HK-2 (cell line): ENCODE data around the gene HAPLN1.
"Not testable (repeated sequence)": the region's sequence is repeated elsewhere in the genome, so short reads cannot be mapped to it uniquely, and the experiment has no call there.

Experiments
- DNase-seq: peaks from one replicate; pipeline ENCODE4 v3.0.0-alpha.2; 2018; ENCODE audit not compliant: unreplicated experiment

Gene HAPLN1

GRCh38 chr5:83720836-83721537, at the start of gene HAPLN1:
HAPLN1 (minus strand) TSS chr5:83720855; CDS start chr5:83673523, 47,332 bp downstream.
- no peak for DNase-seq

- no peak for DNase-seq
Measured at GRCh38 chr5:83767409-83767992, 46.8 kb upstream of the HAPLN1 start.

GRCh38 chr5:83764101-83764500, 43.4 kb upstream of the HAPLN1 start:
- DNase-seq: no peak

GRCh38 chr5:83760579-83760978, 39.9 kb upstream of the HAPLN1 start:
- DNase-seq: no peak

- DNase-seq: no peak
Measured at GRCh38 chr5:83752700-83753099, 32.0 kb upstream of the HAPLN1 start.

GRCh38 chr5:83751201-83751600, 30.5 kb upstream of the HAPLN1 start:
- no peak for DNase-seq

GRCh38 chr5:83750749-83751148, 30.1 kb upstream of the HAPLN1 start:
- no peak for DNase-seq

GRCh38 chr5:83745816-83746215, 25.2 kb upstream of the HAPLN1 start:
- DNase-seq: no peak

GRCh38 chr5:83744821-83745220, 24.2 kb upstream of the HAPLN1 start:
- DNase-seq: no peak

- no peak for DNase-seq
Measured at GRCh38 chr5:83742089-83742488, 21.4 kb upstream of the HAPLN1 start.

GRCh38 chr5:83741571-83741970, 20.9 kb upstream of the HAPLN1 start:
- DNase-seq: no peak

GRCh38 chr5:83740741-83741140, 20.1 kb upstream of the HAPLN1 start:
- DNase-seq: no peak

- not testable (repeated sequence) for DNase-seq
Measured at GRCh38 chr5:83736169-83736568, 15.5 kb upstream of the HAPLN1 start.

GRCh38 chr5:83735058-83735457, 14.4 kb upstream of the HAPLN1 start:
- not testable (repeated sequence) for DNase-seq

GRCh38 chr5:83731638-83732037, 11.0 kb upstream of the HAPLN1 start:
- no peak for DNase-seq

- no peak for DNase-seq
Measured at GRCh38 chr5:83729362-83729761, 8.7 kb upstream of the HAPLN1 start.

GRCh38 chr5:83726912-83727311, 6.3 kb upstream of the HAPLN1 start:
- DNase-seq: no peak

GRCh38 chr5:83724935-83725334, 4.3 kb upstream of the HAPLN1 start:
- DNase-seq: no peak

- no peak for DNase-seq
Measured at GRCh38 chr5:83724001-83724400, 3.3 kb upstream of the HAPLN1 start.

- DNase-seq: no peak
Measured at GRCh38 chr5:83723031-83723430, 2.4 kb upstream of the HAPLN1 start.

GRCh38 chr5:83721953-83722901, 1.6 kb upstream of the HAPLN1 start:
- peak; percentile 76 for DNase-seq

- no peak for DNase-seq
Measured at GRCh38 chr5:83718936-83719495, 1.6 kb downstream of the HAPLN1 start.
